GM12875 (cell line): ENCODE data around the gene RBM8A.
"Not testable (repeated sequence)": the region's sequence is repeated elsewhere in the genome, so short reads cannot be mapped to it uniquely, and the experiment has no call there.

Source experiments
- H3K4me3 ChIP-seq: one replicate; pipeline ENCODE4 v1.5.1; 2011; ENCODE audit warnings: low read depth, low read length, control low read depth
- CTCF ChIP-seq: IDR thresholded peaks from 2 replicates; pipeline ENCODE4 v1.5.1; 2011; ENCODE audit warnings: low read depth, mild to moderate bottlenecking, control low read depth, inconsistent platforms, low read length, moderate library complexity, borderline replicate concordance; ENCODE audit not compliant: insufficient read depth

The RBM8A gene

GRCh38 chr1:145946477-145946986 lies 19.2 kb upstream of the RBM8A start:
- H3K4me3 ChIP-seq: no peak overlapping the region
- TF ChIP-seq CTCF: no peak

GRCh38 chr1:145944532-145944931 lies 17.2 kb upstream of the RBM8A start:
- H3K4me3 ChIP-seq: no peak overlapping the region
- TF ChIP-seq CTCF: no peak

- TF ChIP-seq CTCF: no peak
- no peak overlapping the region for H3K4me3 ChIP-seq
Measured at GRCh38 chr1:145942871-145943270, 15.6 kb upstream of the RBM8A start.

- no peak overlapping the region for H3K4me3 ChIP-seq
- no peak for TF ChIP-seq CTCF
Measured at GRCh38 chr1:145942405-145942804, 15.1 kb upstream of the RBM8A start.

- no peak for TF ChIP-seq CTCF
- no peak overlapping the region for H3K4me3 ChIP-seq
Measured at GRCh38 chr1:145937436-145937835, 10.2 kb upstream of the RBM8A start.

GRCh38 chr1:145936247-145936646 lies 9.0 kb upstream of the RBM8A start:
- TF ChIP-seq CTCF: no peak

GRCh38 chr1:145935708-145936107 lies 8.4 kb upstream of the RBM8A start:
- no peak for TF ChIP-seq CTCF

More at GRCh38 chr1:145936247-145936646, 9.0 kb upstream of the RBM8A start:
- no peak overlapping the region for H3K4me3 ChIP-seq

GRCh38 chr1:145932522-145933009 lies 5.3 kb upstream of the RBM8A start:
- H3K4me3 ChIP-seq: not testable (repeated sequence)

More at GRCh38 chr1:145935708-145936107, 8.4 kb upstream of the RBM8A start:
- no peak overlapping the region for H3K4me3 ChIP-seq
